SK-MEL-5 (cell line): ENCODE results near the gene ICAM3. TPM values are rescaled to one million over a fixed set of nuclear protein-coding genes. Genes with fewer than 3 reads are reported as not detected.
"Not testable (repeated sequence)": the region's sequence is repeated elsewhere in the genome, so short reads cannot be mapped to it uniquely, and the experiment has no call there.

ENCODE experiments used
- DNase-seq: peaks from one replicate; pipeline ENCODE4 v3.0.0-alpha.2; 2016; ENCODE audit warnings: low read depth, low spot score
- in situ Hi-C: cut with HindIII; loops from 2 replicates; pipeline ENCODE4 v1.10.0; 2016; ENCODE audit warnings: low sequenced_read_pairs, high pct_unique_total_duplicates, low pct_unique_long_range_greater_than_20kb
- total RNA-seq: library from RNA; depleted of rRNA; stranded (reverse); fragments of >200 nt; shearing (Covaris generic); gene quantifications from 2 replicates; pipeline ENCODE4 v1.2.3, GENCODE V29; 2014

The ICAM3 gene
- total RNA-seq, 1 experiment from 2014 or later = 7.6 TPM

GRCh38 chr19:10356431-10356830, 17.0 kb upstream of the ICAM3 start:
- DNase-seq = no peak
- in situ Hi-C loops = no loop called here

GRCh38 chr19:10353793-10354391, 14.5 kb upstream of the ICAM3 start:
- peak; percentile 7 for DNase-seq
- in situ Hi-C loops = no loop called here

GRCh38 chr19:10352764-10353671, 13.6 kb upstream of the ICAM3 start:
- in situ Hi-C loops = no loop called here
- no peak for DNase-seq

DNA sequence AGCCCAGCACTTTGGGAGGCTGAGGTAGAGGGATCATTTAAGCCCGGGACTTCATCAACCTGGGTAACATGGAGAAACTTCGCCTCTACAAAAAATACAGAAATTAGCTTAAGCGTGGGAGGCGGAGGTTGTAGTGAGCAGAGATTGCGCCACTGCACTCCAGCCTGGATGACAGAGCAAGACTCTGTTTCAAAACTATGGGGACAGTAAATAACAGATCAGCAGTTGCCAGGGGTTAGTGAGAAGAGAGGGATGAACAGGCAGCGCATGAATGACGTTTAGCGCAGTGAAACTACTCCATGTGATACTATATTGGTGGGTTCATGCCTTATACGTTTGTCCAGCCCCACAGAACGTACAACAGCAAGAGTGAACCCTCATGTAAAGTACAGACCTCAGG, 7.1 kb upstream of the ICAM3 start:
- in situ Hi-C loops = no loop called here
- peak; percentile 22 for DNase-seq

GRCh38 chr19:10344780-10345179, 5.4 kb upstream of the ICAM3 start:
- DNase-seq = no peak
- in situ Hi-C loops = no loop called here

DNA sequence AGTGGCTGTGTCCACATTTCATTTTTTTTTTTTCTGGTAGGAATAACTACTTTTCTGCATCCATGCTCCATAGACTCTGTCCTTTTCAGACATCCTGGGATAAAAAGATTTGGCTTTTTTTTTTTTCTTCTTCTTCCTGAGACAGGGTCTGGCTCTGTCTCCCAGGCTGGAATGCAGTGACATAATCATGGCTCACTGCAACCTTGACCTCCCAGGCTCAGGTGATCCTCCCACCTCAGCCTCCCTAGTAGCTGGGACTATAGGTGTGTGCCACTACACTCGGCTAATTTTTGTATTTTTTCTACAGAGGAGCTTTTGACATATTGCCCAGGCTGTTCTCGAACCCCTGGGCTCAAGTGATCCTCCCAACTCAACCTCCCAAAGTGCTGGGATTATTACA, 4.1 kb upstream of the ICAM3 start:
- in situ Hi-C loops = no loop called here
- no peak for DNase-seq

DNA sequence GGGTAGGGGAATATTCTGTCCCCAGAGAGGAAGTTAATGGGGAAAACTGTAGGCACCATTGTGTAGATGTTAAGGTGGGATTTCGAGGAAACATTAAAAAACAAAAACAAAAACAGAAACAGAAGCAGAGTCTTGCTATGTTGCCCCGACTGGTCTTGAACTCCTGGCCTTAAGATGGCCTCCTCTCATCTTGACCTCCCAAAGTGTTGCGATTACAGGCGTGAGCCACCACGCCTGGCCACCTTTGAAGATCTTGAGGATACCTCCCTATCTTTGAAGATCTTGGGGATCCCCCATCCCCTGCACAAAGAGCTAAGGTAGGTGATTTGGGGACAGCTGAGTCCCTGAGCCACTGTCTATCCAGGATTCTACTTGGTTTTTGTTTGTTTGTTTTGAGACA, 553 bp upstream of the ICAM3 start:
- no peak for DNase-seq
- in situ Hi-C loops = no loop called here

GRCh38 chr19:10338940-10339339, 484 bp downstream of the ICAM3 start:
- no peak for DNase-seq
- in situ Hi-C loops = no loop called here

- in situ Hi-C loops, DNase-seq: not testable (repeated sequence)
Measured at GRCh38 chr19:10336725-10337124, 2.7 kb downstream of the ICAM3 start.

DNA sequence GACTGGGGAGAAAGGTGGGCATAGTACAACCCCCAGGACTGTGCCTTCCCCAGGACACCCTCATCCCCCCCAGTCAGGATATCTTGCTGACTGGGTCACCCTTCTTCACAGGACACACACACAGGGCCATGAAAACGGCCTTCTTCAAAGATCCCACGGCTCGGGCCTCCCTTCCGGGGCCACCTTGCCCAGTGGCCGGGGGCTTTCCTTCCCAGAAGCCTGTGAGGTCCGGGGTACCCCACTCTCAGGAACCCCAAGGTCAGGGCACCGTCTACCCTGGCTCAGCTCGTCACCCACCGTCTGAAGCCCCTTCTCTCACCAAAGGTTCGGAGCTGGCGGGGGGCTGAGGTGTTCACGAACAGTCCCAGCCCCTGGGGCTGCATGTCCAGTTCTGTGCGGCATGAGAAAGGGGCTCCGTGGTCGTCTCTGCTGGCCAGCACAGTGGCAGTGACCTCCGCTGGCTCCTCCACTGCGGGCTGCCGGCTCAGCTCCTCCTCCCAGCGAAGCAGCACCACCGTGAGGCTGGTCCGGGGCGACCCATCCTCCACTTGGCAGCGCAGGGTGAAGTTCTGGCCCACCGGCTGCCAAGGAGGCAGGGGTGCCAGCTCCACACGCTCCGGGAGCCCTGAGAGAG, 4.0 kb downstream of the ICAM3 start:
- no peak for DNase-seq
- in situ Hi-C loops = no loop called here

DNA sequence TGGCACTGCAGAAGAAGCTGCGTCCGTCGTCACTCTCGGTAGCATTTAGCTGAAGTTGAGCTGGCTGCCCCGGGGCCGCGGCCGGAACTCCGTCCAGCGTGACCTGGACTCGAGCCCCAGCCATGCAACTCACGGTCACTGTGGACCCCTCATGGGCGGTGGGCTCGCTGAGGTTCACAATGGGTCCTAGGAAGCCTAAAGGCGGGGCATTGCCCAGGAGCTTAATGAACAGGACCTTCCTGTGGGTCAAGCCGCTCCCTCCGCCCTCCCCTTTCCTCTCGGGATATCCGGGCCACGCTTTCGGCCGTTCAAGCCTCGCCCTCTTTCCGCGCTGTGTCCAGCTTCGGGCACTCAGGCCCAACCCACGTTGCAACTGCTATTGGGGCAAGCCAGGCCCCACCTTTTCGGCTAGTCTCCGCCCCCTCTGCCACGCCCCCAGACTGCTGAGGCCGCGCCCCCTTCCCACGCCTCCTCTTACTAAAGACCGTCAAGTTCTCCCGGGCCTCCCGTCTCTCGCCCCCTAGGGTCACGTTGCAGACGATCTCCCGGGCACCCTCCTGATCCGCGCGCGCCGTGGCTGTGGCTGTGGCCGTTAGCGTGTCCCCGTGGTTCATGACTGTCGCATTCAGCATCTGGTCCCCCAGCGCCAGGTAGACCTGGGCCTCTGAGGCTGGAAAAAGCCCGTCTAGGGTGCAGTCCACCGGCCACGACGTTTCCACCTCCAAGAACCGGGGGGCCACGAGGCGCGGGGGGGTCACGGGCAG, 4.7 kb downstream of the ICAM3 start:
- DNase-seq = peak; percentile 94
- in situ Hi-C loops = no loop called here

- DNase-seq = no peak
- in situ Hi-C loops = no loop called here
Measured at GRCh38 chr19:10333758-10334587, 5.5 kb downstream of the ICAM3 start.

- peak; percentile 94 for DNase-seq
- in situ Hi-C loops = no loop called here
Measured at GRCh38 chr19:10332965-10333757, 6.3 kb downstream of the ICAM3 start, which contains the start of gene RAVER1. Gene RAVER1, minus strand, starts transcription at chr19:10333529. Its CDS starts 22 bp downstream, at chr19:10333507.

- in situ Hi-C loops = no loop called here
- no peak for DNase-seq
Measured at GRCh38 chr19:10332158-10332964, 7.1 kb downstream of the ICAM3 start.

GRCh38 chr19:10329555-10329954, 9.9 kb downstream of the ICAM3 start:
- DNase-seq = no peak
- in situ Hi-C loops = no loop called here
